ENCODE measurements around the gene ANKRD22. TPM values are rescaled to one million over a fixed set of nuclear protein-coding genes. Genes with fewer than 3 reads are reported as not detected.

The ANKRD22 gene
- total RNA-seq, 4 donors from 2014 or later: 0.44 TPM; not detected in 3

GRCh38 chr10:88892222-88892967 is 40.8 kb upstream of the ANKRD22 start:
- no peak for TF ChIP-seq CTCF (IDR thresholded peaks at IDR 0.05; ENCODE audit: low read depth)

GRCh38 chr10:88890681-88891381 is 39.2 kb upstream of the ANKRD22 start:
- no peak for TF ChIP-seq CTCF (IDR thresholded peaks at IDR 0.05; ENCODE audit: low read depth)

- no peak for TF ChIP-seq CTCF (IDR thresholded peaks at IDR 0.05; ENCODE audit: low read depth)
Measured at GRCh38 chr10:88889559-88890337, 38.1 kb upstream of the ANKRD22 start.

- TF ChIP-seq CTCF (IDR thresholded peaks at IDR 0.05; ENCODE audit: low read depth): no peak
Measured at GRCh38 chr10:88888810-88889445, 37.3 kb upstream of the ANKRD22 start.

- no peak for TF ChIP-seq CTCF (IDR thresholded peaks at IDR 0.05; ENCODE audit: low read depth)
Measured at GRCh38 chr10:88886557-88886956, 34.9 kb upstream of the ANKRD22 start.

- no peak for TF ChIP-seq CTCF (IDR thresholded peaks at IDR 0.05; ENCODE audit: low read depth)
Measured at GRCh38 chr10:88883448-88883809, 31.8 kb upstream of the ANKRD22 start.
